Fibroblast of skin of right quadriceps (primary cell): ENCODE results near the gene BCL3.
A peak's percentile ranks its signal among the peaks of the same experiment; 100 is the strongest.
"Not testable (repeated sequence)": the region's sequence is repeated elsewhere in the genome, so short reads cannot be mapped to it uniquely, and the experiment has no call there.

ENCODE experiments used
- DNase-seq: peaks from one replicate; pipeline ENCODE4 v3.0.0-alpha.2; 2013

The BCL3 gene

GRCh38 chr19:44748426-44749254 is at the start of gene BCL3:
BCL3 (plus strand) TSS chr19:44748708; CDS start chr19:44748791, 83 bp downstream.
- DNase-seq: no peak

- DNase-seq: no peak
Observed at GRCh38 chr19:44700547-44700946, 48.0 kb upstream of the BCL3 start.

GRCh38 chr19:44701228-44701627 is 47.3 kb upstream of the BCL3 start:
- no peak for DNase-seq

- DNase-seq: no peak
Observed at GRCh38 chr19:44702551-44703176, 45.8 kb upstream of the BCL3 start.

- DNase-seq: no peak
Observed at GRCh38 chr19:44703336-44704078, 45.0 kb upstream of the BCL3 start.

- DNase-seq: no peak
Observed at GRCh38 chr19:44704982-44705381, 43.5 kb upstream of the BCL3 start.

GRCh38 chr19:44705502-44706010 is 43.0 kb upstream of the BCL3 start:
- no peak for DNase-seq

GRCh38 chr19:44706506-44707236 is 41.8 kb upstream of the BCL3 start:
- no peak for DNase-seq

- no peak for DNase-seq
Observed at GRCh38 chr19:44707794-44708193, 40.7 kb upstream of the BCL3 start.

- DNase-seq: no peak
Observed at GRCh38 chr19:44708940-44709339, 39.6 kb upstream of the BCL3 start.

GRCh38 chr19:44709434-44710266 is 38.9 kb upstream of the BCL3 start:
- not testable (repeated sequence) for DNase-seq

GRCh38 chr19:44710483-44710882 is 38.0 kb upstream of the BCL3 start:
- DNase-seq: no peak

GRCh38 chr19:44712864-44713515 is 35.5 kb upstream of the BCL3 start:
- DNase-seq: no peak

GRCh38 chr19:44714597-44715169 is 33.8 kb upstream of the BCL3 start:
- no peak for DNase-seq

- DNase-seq: no peak
Observed at GRCh38 chr19:44717603-44718002, 30.9 kb upstream of the BCL3 start.

GRCh38 chr19:44718441-44719261 is 29.9 kb upstream of the BCL3 start:
- peak; percentile 80 for DNase-seq

- DNase-seq: no peak
Observed at GRCh38 chr19:44719262-44719701, 29.2 kb upstream of the BCL3 start.

GRCh38 chr19:44720396-44720795 is 28.1 kb upstream of the BCL3 start:
- not testable (repeated sequence) for DNase-seq

GRCh38 chr19:44720945-44721344 is 27.6 kb upstream of the BCL3 start:
- no peak for DNase-seq

GRCh38 chr19:44721369-44721768 is 27.1 kb upstream of the BCL3 start:
- not testable (repeated sequence) for DNase-seq
